GM18868 (cell line): Measurements from ENCODE around the gene C22orf15.
"Not testable (repeated sequence)": the region's sequence is repeated elsewhere in the genome, so short reads cannot be mapped to it uniquely, and the experiment has no call there.

Source experiments
- ATAC-seq: cut with Tn5 transposase; IDR thresholded peaks from one replicate; pipeline ENCODE4 v1.9.1; 2021; ENCODE audit warnings: mild to moderate bottlenecking, moderate library complexity; ENCODE audit not compliant: unreplicated experiment

C22orf15 gene, protein sequence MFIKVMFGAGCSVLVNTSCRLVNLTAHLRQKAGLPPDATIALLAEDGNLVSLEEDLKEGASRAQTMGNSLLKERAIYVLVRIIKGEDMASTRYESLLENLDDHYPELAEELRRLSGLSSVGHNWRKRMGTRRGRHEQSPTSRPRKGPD

DNA sequence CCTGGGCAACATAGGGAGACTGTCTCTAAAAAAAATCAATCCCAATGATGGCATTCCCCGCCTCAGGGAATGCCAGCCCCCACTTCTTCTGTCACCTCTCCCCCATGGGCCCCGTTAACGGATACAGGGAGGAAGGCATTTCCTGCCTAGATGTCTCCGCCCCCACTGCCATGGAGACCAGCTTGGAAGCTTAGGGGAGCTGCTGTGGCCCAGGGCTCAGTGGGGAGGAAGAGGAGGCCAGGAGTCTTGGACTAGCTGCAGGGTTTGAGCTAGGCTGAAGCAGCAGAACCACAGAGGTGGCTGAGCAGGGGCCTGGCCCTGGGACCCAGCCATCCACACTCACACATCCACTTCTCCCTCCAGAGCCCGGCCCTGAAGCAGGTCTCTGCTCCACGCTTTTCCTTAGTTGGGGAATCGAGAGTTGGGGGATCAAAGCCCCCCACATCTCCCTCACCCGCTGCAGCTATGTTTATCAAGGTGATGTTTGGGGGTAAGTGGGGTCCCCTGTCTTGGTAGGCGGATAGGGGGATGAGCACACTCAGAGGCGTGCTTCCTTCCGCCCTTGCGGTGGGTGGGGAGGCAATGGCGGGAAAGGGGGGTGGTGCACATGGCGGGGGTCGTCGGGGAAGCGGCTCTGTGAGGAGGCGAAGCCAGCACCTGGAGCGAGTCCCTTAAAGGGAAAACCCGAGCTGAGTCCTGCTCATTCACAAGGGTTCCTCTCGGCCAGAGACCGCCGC is at the start of gene C22orf15:
Gene C22orf15 (plus strand): TSS at position 149 of the 737 bp plus-strand sequence. CDS start 317 bp downstream, at position 466.
- ATAC-seq, result no peak

DNA sequence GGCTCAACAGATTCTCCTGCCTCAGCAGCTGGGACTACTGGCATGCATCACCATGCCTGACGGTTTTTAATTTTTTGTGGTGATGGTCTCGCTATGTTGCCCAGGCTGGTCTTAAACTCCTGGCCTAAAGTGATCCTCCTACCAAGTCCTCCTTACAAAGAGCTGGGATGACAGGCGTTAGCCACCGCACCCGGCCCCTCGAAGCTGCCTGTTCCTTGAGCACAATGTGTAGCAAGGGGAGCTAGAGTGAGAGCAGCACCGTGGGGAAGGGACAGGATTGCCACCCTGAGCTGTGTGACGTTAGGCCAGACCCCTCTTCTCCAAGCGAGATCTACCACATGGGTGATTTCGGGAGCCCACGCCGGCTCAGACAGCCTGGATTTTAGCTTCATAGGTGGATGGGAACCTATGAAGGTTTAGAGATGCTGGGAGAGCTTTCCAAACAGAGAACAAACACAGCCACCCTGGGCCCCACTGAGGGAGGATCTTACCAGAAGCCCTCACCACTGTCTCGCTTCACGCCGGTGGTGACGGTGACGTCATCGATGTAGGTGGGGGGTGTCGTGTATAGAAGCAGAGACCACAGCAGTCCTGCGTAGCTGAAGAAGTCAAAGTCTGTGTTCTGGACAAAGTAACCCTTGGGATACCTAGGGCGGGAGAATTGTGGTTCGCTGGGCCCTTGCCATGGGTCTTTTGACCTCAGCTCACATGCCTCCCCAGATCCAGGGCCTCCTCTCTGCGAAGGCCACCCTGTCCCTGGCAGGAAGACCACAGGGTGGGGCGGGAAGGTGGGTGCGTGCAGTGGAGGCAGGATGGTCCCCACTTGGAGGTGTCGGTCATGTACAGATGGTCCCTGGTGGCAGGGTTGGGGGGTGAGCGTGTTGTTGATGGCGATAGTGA is 48.8 kb upstream of the C22orf15 start:
- no peak for ATAC-seq

DNA sequence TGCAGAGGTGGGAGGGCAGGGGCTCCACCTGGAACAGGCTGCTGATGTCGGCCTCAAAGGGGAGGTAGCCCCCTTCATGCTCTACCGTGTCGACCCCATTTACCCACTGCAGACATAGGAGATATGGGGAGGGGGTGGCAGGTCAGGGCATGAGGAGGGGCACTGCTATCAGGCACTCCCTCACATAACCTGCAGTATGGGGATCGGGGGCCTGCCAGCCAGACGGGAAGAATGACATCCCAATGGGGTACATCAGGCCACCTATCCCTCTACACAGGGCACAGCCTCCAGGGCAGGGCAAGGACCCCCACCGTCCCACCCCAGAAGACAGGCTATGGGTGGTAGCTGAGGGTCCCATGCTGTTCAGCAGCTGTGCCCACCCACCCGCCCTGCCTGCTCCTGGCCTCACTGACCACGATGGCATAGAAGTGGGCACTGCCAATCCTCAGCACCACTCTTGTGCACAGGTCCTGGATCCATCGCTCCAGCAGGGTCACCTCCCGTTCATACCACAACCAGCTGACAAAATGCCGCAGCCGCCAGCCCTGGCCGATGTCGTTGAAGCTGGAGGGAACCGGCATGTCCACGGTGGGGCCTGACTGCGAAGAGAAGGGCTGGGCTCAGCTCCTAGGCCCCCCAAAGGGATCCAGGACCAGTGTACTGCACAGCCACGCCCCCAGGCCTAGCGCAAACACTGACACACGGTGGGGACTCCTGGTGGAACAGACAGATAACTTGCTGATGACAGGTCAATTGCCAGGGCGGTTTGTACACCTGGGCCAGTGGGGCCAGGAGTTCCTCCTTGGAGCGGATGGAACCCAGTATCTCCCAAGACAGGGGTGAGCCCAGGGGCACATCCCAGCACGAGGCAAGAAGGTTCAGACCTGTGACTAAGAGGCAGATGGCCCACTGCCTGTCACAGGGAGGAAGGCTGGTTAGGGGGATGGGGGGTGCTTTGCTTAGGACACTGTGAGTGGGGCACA is 47.9 kb upstream of the C22orf15 start:
- no peak for ATAC-seq

DNA sequence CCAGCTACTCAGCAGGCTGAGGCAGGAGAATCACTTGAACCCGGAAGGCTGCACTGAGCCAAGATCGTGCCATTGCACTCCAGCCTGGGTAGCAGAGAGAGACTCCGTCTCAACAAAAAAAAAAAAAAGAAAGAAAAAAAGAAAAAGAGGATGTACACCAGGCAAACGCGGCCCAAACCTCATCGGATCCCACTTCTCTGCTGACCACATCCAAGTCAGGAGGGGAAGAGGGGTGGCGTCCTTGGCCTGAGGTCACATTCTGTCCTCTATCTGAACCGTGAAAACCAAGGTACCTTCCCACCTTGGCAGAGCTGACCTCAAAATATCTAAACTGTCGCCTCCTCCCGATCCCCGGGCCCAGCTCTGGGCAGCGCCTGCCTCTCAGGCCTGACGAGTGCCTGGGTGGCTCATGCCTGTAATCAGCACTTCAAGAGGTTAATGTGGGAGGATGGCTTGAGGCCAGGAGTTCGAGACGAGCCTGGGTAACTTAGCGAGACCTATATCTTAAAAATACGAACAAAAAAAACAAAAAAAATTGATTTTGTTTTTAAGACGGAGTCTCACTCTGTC is 46.9 kb upstream of the C22orf15 start:
- ATAC-seq, result no peak

DNA sequence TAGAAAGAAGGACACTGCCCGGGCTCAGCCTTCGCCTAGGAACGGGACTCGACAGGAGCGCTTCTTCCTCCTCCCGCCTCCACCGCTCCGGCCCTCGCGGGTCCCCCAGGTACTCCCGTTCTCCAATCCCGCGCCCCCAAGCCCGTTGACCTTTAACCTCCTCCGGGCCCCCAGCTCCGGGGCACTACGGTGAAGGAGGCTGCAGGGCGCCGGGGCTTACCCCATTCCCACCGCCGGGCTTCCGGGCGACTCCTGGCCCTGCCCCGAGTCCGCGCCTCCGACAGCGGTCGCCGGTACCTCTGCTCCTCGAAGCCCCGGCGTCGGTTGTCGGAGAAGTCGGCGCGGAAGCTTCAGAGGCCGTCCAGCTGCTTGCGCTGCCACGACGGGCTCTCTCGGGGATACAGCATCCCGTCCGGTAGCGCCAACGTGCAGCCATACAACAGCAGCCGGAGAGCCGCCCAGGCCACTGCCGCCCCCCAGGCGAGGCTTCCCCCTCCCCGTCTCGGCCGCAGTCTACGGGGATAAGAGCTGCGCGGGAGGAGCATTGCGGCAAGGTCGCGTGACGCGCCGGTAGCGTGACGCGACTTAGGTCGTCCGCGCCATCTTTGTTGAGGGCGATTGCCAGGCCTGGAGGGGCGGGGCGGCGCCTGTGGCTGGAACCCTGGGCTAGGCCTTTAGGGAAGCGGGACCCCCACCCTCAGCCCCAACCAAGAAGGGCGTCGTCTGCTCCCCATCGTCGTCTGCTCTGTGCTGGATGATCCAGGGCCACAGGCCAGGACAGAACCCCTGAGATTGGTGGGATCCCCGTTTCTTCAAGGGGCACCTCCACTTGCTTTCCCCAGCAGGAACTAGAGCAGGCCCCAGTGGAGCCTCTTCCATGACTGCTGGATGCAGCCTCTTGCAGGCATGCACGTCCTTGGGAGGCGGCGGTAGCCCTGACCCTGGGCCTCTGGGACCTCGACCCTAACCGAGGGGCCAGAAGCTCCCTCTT is 45.7 kb upstream of the C22orf15 start:
- peak; percentile 80 for ATAC-seq

DNA sequence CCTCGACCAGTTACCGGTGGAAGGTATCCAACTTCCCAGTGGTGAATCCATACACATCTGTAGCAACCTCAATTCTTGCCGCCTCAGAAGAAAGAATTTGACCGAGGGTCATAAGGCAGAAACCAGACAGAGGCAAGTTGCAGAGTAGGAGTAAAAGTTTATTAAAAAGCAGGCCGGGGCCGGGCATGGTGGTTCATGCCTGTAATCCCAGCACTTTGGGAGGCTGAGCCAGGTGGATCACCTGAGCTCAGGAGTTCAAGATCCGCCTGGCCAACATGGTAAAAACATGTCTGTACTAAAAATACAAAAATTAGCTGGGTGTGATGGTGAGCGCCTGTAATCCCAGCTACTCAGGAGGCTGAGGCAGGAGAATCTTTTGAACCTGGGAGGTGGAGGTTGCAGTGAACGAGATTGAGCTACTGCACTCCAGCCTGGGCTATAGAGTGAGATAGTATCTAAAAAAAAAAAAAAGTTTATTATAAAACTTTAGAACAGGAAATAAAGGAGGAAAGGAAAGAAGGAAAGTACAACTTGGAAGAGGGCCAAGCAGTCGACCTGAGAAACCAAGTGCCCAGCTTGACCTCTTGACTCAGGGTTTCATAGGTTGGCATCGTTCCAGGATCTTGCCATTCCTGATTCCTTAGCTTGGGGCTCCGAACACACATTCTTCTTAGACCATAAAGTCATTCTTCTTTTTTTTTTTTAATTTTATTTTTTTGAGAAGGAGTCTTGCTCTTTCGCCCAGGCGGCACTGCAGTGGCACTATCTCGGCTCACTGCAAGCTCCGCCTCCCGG is 44.2 kb upstream of the C22orf15 start:
- ATAC-seq, result no peak

DNA sequence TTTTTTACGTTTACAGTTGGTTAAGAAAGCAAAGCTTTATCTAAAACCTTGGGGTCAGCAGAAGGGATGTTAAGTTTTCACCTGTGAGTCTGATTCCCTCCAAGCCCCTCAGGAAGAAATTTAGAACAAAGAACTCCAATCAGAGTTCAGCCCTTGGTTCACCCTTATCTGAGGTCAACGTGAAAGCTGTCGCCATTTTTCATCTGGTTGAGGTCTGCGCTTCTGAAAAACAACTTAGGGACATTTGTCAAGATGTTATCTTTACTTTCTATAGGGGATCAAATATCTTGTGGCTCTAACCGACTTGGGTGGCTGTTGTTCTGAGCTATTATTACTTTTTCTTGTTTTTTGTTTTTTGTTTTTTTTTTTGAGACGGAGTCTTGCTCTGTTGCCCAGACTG is 41.9 kb upstream of the C22orf15 start:
- no peak for ATAC-seq

DNA sequence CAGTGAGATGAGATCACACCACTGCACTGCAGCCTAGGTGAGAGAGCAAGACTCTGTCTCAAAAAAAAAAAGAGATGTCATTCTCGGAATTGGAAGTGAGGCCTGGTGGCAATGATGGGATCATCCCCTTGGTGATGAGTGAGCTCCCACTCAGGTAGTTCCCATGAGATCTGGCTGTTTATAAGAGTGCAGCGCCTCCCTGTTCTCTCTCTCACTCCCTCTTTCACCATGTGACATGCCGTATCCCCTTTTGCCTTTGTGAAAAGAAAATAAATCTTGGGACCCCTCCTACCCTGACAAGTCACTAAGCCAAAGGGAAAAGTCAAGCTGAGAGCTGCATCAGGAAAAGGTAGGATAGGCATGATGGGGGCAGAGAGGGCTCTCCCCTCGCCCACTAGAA is 40.6 kb upstream of the C22orf15 start:
- no peak for ATAC-seq

DNA sequence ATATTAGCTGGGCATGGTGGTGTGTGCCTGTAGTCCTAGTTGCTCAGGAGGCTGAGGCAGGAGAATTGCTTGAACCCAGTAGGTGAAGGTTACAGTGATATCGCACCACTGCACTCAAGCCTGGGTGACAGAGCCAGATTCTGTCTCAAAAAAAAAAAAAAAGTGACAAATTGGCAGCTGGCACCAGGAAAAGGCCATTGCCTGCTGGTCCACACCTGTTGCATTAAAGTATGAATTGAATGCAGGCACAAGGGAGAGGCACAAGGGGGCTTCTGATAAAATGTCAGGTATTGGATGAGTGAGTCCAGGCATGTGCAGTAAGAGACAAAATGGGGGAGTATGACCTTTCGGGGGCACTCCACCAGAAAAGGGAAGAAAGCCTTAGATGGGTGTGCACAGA is 40.1 kb upstream of the C22orf15 start:
- no peak for ATAC-seq

DNA sequence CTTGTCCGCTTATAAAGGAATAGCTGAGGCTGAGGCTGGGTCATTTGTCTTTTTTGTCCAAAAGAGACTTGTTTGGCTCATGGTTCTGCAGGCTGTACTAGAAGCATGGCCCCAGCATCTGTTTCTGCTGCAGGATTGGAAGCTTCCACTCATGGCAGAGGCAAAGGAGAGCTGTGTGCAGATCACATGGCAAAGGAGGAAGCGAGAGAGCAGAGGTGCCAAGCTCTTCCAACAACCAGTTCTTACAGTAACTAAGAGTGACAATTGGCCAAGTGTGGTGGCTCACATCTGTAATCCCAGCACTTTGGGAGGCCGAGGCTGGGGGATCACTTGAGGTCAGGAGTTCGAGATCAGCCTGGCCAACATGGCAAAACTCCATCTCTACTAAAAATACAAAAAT is 34.7 kb upstream of the C22orf15 start:
- not testable (repeated sequence) for ATAC-seq

DNA sequence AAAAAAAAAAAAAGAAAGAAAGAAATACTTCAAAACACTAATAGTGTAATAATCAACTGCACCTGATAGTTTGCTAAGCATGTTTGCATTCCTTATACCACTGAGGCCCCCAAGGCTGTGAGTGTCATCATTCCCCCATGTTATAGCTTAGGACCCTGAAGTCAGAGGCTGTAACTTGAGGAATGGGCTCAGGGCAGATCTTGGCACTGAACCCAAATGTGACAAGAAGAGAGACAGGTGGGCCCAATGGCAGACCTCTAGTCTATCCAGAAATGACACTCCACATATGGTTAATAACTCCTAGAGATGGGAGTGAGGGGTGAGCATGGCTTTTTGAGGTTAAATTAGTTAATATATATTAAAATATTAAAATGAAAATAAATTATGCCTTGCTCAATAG is 25.1 kb upstream of the C22orf15 start:
- ATAC-seq, result no peak

DNA sequence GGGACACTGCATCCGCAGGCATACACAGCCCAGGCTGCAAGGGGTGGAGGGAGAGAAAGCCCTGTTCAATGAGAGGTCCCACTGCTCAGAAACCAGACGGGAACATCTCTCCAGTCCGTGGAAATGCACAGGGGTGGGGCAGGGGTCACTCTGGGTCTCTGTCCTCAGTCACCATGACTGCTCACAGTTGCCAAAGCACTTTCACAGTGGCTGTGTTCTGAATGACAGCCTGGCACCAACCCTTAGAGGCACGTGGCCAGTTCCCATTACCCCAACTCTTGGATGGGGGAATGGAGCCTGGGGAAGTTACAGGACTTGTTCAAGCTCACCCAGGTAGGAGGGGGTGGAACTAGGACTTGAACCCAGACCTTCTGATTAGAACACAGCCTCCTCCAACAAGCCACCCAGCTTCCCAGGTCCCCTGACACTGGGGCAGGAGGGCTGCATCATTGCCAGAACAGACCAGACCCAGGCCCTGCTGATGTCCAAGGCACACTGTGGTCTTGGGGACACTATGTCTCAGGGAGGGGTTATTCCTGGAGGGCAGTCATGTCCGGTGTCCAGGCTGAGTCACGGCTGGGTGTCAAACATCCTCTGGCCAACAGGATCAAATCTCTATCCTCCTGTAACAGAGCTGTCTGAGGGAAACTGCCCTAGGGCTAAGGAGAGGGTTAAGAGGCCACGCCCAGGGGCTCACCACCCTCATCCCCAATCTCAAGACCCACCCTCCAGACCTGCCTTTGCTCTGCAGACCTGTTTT is 20.1 kb upstream of the C22orf15 start:
- no peak for ATAC-seq

DNA sequence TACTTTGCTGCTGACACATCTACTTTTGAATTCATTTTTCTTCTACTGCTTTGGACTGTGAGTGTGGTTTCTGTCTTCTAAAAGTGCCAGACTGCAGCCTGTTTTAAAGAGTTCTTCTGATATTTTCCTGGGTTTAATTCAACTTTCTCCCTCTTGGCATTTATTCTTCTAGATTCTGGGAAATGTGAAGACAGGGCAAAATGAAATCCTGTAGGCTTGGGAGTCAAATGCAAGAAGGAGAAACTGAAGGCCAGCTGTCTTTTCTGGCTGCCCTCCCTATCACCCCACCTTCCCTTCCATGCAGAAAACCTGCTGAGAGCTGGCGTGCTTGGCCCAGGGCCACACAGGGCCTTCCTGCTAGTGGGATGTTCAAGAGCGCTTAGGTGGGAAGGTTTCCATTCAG is 19.5 kb upstream of the C22orf15 start:
- no peak for ATAC-seq

DNA sequence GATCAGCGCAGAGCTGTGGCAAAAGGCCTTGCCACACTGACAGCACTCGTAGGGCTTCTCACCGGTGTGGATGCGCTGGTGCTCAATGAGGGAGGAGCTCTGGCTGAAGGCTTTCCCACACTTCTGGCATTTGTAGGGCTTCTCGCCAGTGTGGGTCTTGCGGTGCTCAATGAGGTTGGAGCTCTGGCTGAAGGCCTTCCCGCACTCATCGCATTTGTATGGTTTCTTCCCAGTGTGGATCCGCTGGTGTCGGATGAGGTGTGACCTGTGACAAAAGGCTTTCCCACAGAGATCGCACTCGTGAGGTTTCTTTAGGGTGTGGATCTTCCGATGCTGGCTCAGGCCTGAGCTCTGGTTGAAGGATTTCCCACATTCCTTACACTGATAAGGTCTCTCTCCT is 18.8 kb upstream of the C22orf15 start:
- ATAC-seq, result no peak

DNA sequence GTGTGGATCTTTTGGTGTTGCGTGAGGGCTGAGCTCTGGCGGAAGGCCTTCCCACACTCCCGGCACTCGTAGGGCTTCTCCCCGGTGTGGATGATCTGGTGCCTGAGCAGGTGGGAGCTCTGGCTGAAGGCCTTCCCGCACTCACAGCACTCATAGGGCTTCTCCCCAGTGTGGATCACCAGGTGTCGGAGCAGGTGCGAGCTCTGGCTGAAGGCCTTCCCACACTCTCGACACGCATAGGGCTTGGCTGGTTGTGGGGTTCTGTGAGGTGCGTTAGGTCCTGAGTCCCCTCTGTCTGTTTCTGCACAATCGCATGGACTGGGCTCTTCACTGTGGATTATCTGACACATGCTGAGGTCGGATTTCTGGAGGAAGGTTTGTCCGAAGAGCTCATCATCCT is 18.3 kb upstream of the C22orf15 start:
- no peak for ATAC-seq

DNA sequence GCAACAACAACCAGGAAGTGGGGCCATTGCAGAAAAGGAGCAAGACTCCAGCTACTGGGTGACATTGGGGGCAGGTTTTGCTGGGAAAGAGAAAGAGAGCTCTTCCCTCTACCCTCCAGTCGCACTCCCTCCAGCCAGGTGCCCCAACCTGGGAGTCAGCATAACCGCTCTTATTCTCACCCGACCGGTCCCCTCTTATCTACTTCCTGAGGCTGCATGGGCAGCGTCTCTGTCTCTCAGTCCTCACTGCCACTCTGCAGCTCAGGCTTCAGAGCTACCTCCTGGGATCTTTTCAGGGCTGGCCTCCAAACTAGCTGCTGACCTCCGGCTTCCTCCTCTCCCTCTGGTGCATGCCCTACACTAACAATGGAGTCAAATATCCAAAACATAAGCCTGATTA is 17.0 kb upstream of the C22orf15 start:
- ATAC-seq, result no peak

DNA sequence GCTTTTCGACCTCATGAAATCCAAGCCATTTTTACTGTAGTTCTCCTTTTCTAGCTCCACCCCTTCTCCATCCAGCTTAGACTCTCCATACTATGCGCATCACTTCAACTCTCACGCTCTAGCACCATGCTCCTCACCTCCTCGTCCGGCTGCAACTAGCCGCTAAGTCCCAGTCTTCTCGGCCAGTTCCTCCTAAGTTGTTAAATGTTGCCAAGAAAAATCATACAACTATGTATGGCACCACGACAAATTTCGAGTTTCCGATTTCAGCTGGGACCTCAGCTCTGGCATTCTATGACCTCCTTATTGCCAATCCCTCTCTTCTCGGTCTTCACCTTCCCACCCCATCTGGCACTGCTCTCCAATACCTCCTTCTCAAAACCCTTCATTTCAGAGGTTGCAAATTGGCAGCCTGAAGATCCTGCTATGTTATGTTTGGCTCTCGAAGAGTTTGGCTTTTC is 12.9 kb upstream of the C22orf15 start:
- no peak for ATAC-seq

DNA sequence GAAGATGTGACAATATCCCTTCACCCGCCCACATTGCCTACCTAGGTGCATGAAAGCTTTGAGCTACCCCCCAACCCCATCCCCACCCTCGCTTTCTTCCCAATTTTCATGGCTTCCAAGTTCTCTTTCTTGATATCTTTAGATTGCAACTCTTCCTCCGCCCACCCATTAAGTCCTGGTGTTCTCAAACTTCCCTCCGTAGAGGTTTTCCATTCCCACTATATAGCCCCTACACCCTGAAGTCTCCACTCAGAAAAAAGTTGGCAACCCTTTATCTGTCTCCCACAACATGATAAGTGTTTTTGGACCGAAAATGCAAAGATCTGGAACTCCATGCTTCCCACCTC is 12.4 kb upstream of the C22orf15 start:
- no peak for ATAC-seq
